Muscle layer of duodenum (tissue), 2 donors: ENCODE data around the gene ATG13.
A peak's percentile ranks its signal among the peaks of the same experiment; 100 is the strongest.
"Not testable (repeated sequence)": the region's sequence is repeated elsewhere in the genome, so short reads cannot be mapped to it uniquely, and the experiment has no call there.

ENCODE experiments used
- H3K27ac ChIP-seq: one replicate; pipeline ENCODE4 v1.7.0; 2013; ENCODE audit warnings: mild to moderate bottlenecking, low read length
- H3K27me3 ChIP-seq: one replicate; pipeline ENCODE4 v1.7.0; 2013; ENCODE audit warnings: low read depth, mild to moderate bottlenecking, control low read depth, low read length
- H3K36me3 ChIP-seq, 2 donors: one replicate each; pipeline ENCODE4 v1.7.0; 2013; ENCODE audit warnings: low read length in 2 of 2, control low read depth in 1 of 2, mild to moderate bottlenecking in 1 of 2; ENCODE audit not compliant: insufficient read depth in 2 of 2, control insufficient read depth in 1 of 2
- H3K4me1 ChIP-seq, 2 donors: one replicate each; pipeline ENCODE4 v1.7.0; 2013; ENCODE audit warnings: low read length in 2 of 2, mild to moderate bottlenecking in 2 of 2, control low read depth in 1 of 2, moderate library complexity in 1 of 2; ENCODE audit not compliant: insufficient read depth in 2 of 2, control insufficient read depth in 1 of 2
- H3K4me3 ChIP-seq, 2 donors: one replicate each; pipeline ENCODE4 v1.7.0; 2013; ENCODE audit warnings: low read length in 2 of 2, low read depth in 1 of 2, mild to moderate bottlenecking in 1 of 2
- H3K9me3 ChIP-seq, 2 donors: one replicate each; pipeline ENCODE4 v1.7.0; 2013; ENCODE audit warnings: low read length in 2 of 2, control low read depth in 1 of 2, mild to moderate bottlenecking in 1 of 2; ENCODE audit not compliant: control insufficient read depth in 1 of 2
- donor health status: healthy.

Gene ATG13

DNA sequence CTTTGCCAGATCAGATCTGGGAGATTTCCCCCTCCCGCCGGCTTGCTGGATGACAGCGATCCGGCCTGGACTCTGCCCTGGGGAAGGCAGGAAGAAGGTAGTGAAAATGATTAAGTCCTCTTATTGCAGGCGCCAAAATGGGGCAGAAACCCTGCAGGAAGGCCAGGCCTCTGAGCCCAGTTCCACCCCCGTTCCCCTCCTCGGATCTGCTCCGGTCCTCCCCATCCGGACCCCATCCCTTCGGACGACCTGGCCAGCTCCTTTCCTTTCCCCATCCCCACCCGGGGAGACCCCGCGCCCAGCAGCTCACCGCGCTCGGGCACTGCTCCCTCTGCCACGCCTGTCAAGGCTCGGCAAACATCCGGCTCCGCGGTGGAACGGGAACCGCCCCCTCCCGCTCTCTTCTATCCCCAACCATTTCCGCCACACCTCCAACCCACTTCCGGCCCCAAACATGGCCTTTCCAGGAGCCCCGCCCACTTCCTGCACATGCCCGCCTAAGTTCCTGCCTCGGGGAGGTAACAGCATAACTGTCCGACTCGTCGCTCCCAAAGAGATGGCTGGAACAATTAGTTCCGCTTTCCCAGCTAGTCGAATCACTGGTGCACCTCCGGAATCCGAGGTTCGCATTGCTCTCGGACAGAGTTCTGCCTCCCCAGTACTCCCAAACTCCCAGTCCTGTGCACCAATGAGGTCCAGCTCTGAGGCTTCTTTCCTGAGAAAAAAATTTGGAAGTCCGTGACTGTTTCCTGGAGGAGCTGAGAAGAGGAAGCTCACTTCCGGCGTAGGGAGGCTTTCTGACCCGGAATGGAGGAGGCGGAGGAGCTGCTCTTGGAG, 83.1 kb downstream of the ATG13 start, which contains the start of the genes ARHGAP1 and ZNF408:
TSS of gene ARHGAP1 (minus strand) at position 379 of the 837 bp plus-strand sequence. CDS start 4,512 bp downstream, outside the sequence.
TSS of gene ZNF408 (plus strand) at position 791 of the 837 bp plus-strand sequence. CDS start at position 808, 17 bp downstream.
- Histone ChIP-seq H3K4me3 (peak within 1 kb of the TSS; percentile 98 to 100), H3K9me3 (no peaks in the 10 kb centered on the region), H3K27ac (peak within 1 kb of the TSS; percentile 97), H3K27me3 (no peaks in the 10 kb centered on the region), H3K4me1 (peaks cover 19 to 65% of the 10 kb centered on the region in 2 donors), H3K36me3 (peaks cover 32 to 38% of the 10 kb centered on the region in 2 donors)

GRCh38 chr11:46701078-46701654, 83.8 kb downstream of the ATG13 start:
- Histone ChIP-seq H3K9me3 (no peaks in the 10 kb centered on the region), H3K4me3 (peak overlapping the region; percentile 98 to 100), H3K4me1 (peaks cover 19 to 58% of the 10 kb centered on the region in 2 donors), H3K36me3 (peaks cover 32 to 39% of the 10 kb centered on the region in 2 donors), H3K27me3 (no peaks in the 10 kb centered on the region), H3K27ac (peak overlapping the region; percentile 97)

DNA sequence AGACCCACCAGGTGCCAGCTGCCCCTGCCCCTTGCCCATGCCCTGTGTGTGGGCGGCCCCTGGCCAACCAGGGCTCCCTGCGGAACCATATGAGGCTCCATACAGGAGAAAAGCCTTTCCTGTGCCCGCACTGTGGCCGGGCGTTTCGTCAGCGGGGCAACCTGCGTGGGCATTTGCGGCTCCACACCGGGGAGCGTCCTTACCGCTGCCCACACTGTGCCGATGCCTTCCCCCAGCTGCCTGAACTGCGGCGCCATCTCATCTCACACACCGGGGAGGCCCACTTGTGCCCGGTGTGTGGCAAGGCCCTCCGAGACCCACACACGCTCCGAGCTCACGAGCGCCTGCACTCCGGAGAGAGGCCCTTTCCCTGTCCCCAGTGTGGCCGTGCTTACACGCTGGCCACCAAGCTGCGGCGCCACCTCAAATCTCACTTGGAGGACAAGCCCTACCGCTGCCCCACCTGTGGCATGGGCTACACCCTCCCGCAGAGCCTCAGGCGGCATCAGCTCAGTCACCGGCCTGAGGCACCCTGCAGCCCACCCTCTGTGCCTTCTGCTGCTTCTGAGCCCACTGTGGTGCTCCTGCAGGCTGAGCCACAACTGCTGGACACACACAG, 87.8 kb downstream of the ATG13 start:
- Histone ChIP-seq H3K9me3 (no peaks in the 10 kb centered on the region), H3K36me3 (peaks cover 32 to 45% of the 10 kb centered on the region in 2 donors), H3K27ac (no peak overlapping the region), H3K4me3 (no peak overlapping the region), H3K4me1 (peaks cover 5 to 19% of the 10 kb centered on the region in 2 donors), H3K27me3 (no peaks in the 10 kb centered on the region)

DNA sequence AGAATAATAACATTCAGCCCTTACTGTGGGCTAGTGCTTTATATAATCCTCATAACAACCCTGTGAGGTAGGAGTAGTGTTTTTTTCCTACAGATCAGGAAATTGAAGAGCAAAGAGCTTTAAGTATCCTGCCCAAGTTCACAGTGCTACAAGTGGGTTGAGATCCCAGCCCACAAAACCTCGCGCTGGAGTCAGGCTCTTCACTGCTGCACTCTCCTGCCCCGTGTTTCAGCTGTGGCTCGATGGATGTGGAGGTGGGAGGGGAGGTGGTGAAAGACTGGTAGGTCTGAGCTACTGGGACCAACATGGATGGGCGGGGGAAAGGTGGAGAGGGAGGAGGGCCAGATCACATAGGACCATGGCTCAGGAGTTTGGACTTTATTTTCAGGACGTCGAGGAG, 89.5 kb downstream of the ATG13 start:
- H3K4me1 ChIP-seq = peaks cover 4 to 11% of the 10 kb centered on the region in 2 donors
- H3K27me3 ChIP-seq = no peaks in the 10 kb centered on the region
- peaks cover 32 to 51% of the 10 kb centered on the region in 2 donors for H3K36me3 ChIP-seq
- no peaks in the 10 kb centered on the region for H3K9me3 ChIP-seq
- no peak overlapping the region for H3K4me3 ChIP-seq
- no peak overlapping the region for H3K27ac ChIP-seq

GRCh38 chr11:46709351-46709750, 92.0 kb downstream of the ATG13 start:
- H3K4me3 ChIP-seq, H3K27me3 ChIP-seq, H3K4me1 ChIP-seq, H3K9me3 ChIP-seq, H3K27ac ChIP-seq: not testable (repeated sequence)
- peaks cover 15 to 29% of the 10 kb centered on the region in 2 donors for H3K36me3 ChIP-seq

DNA sequence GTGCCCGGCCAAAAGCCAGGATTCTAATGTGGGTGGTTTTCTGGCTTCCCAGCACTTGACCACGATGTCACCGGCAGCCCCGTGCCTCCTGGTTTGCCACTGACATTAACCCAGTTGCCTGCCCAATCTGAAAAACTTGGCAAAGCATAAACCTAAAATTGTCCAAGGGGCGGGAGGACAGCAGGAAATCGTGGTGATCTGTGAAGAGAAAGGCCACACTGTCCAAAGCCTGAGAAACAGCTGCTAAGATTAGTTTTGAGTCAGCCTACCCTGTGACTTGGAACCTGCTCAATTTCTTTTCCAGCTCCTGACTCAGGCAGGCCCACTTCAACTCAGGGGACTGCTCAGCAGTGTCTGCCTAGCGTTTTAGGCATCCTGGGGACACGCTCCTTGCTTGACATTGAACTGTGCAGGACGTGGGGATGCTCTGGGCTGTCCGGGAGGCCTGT, 93.5 kb downstream of the ATG13 start:
- no peaks in the 10 kb centered on the region for H3K27me3 ChIP-seq
- H3K36me3 ChIP-seq = peaks cover 2 to 14% of the 10 kb centered on the region in 2 donors
- peak overlapping the region; percentile 80 for H3K27ac ChIP-seq
- no peak overlapping the region for H3K4me3 ChIP-seq
- peaks cover 0 to 4% of the 10 kb centered on the region in 2 donors for H3K4me1 ChIP-seq
- H3K9me3 ChIP-seq = no peaks in the 10 kb centered on the region

DNA sequence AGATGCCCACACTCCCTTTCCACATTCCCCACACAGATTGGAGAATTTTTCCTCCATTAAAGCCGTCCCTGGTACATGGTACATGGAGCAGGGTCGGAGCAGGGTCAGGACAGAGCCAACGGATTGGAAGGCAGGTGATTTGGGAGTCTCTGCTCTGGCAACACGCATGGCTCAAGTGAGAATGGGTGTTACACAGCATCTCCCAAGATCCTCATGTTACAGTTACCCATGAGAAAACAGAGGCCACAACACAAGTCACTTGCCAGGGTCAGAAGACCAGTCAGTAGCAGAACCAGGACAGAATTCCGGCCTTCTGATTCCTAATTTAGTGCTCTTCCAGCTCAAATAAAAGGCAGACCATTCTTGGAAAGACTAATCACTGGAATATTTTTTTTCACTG, 94.0 kb downstream of the ATG13 start:
- H3K36me3 ChIP-seq = peaks cover 0 to 11% of the 10 kb centered on the region in 2 donors
- peak overlapping the region; percentile 80 for H3K27ac ChIP-seq
- no peak overlapping the region for H3K4me3 ChIP-seq

GRCh38 chr11:46712874-46713576, 95.7 kb downstream of the ATG13 start:
- Histone ChIP-seq H3K36me3 (peaks cover 0 to 6% of the 10 kb centered on the region in 2 donors), H3K9me3 (no peaks in the 10 kb centered on the region), H3K4me1 (peaks cover 0 to 4% of the 10 kb centered on the region in 2 donors), H3K27me3 (no peaks in the 10 kb centered on the region), H3K4me3 (no peak overlapping the region), H3K27ac (no peak overlapping the region)

More for the DNA sequence above, 94.0 kb downstream of the ATG13 start:
- no peaks in the 10 kb centered on the region for H3K9me3 ChIP-seq
- no peaks in the 10 kb centered on the region for H3K27me3 ChIP-seq
- peaks cover 0 to 4% of the 10 kb centered on the region in 2 donors for H3K4me1 ChIP-seq

DNA sequence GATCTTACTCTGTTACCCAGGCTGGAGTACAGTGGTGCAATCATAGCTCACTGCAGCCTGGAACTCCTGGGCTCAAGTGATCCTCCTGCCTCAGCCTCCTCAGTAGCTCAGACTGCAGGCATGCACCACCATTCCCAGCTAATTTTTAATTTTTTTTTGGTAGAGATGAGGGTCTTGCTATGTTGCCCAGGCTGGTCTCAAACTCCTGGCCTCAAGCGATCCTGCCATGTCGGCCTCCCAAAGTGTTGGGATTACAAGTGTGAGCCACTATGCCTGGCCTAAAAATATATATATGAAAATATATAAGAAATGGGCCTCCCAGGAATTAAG, 100.4 kb downstream of the ATG13 start:
- H3K36me3 ChIP-seq, H3K27me3 ChIP-seq, H3K27ac ChIP-seq: not testable (repeated sequence)

GRCh38 chr11:46718155-46719019, 101.0 kb downstream of the ATG13 start:
- no peaks in the 10 kb centered on the region for H3K36me3 ChIP-seq
- no peak overlapping the region for H3K4me3 ChIP-seq
- H3K27ac ChIP-seq = no peak overlapping the region
- no peaks in the 10 kb centered on the region for H3K27me3 ChIP-seq
- no peaks in the 10 kb centered on the region for H3K9me3 ChIP-seq
- H3K4me1 ChIP-seq = no peaks in the 10 kb centered on the region

More for the DNA sequence above, 100.4 kb downstream of the ATG13 start:
- H3K4me1 ChIP-seq, H3K9me3 ChIP-seq, H3K4me3 ChIP-seq: not testable (repeated sequence)
